Measurements from ENCODE around the gene PSMC4.

The PSMC4 gene

GRCh38 chr19:39970675-39971379 lies at the start of gene PSMC4:
PSMC4 (plus strand) TSS chr19:39971165; CDS start chr19:39971203, 38 bp downstream.
- peak; percentile 65 to 99 (median 98) for DNase-seq

- no peak for DNase-seq
Measured at GRCh38 chr19:39923862-39924261, 47.1 kb upstream of the PSMC4 start.

- no peak for DNase-seq
Measured at GRCh38 chr19:39924389-39924788, 46.6 kb upstream of the PSMC4 start.

GRCh38 chr19:39924952-39925351 lies 46.0 kb upstream of the PSMC4 start:
- DNase-seq: no peak

GRCh38 chr19:39926170-39926760 lies 44.7 kb upstream of the PSMC4 start:
- no peak for DNase-seq

GRCh38 chr19:39927076-39927475 lies 43.9 kb upstream of the PSMC4 start:
- no peak for DNase-seq

GRCh38 chr19:39927524-39928356 lies 43.2 kb upstream of the PSMC4 start:
- no peak for DNase-seq

- no peak for DNase-seq
Measured at GRCh38 chr19:39928357-39928725, 42.6 kb upstream of the PSMC4 start.

GRCh38 chr19:39929750-39930149 lies 41.2 kb upstream of the PSMC4 start:
- no peak for DNase-seq

GRCh38 chr19:39934584-39935363 lies 36.2 kb upstream of the PSMC4 start, which contains the start of gene FCGBP:
FCGBP (minus strand) TSS chr19:39934634.
- no peak for DNase-seq

- no peak for DNase-seq
Measured at GRCh38 chr19:39935364-39935661, 35.7 kb upstream of the PSMC4 start.

GRCh38 chr19:39936020-39936419 lies 34.9 kb upstream of the PSMC4 start:
- DNase-seq: no peak

GRCh38 chr19:39936622-39937021 lies 34.3 kb upstream of the PSMC4 start:
- no peak for DNase-seq

- no peak for DNase-seq
Measured at GRCh38 chr19:39937094-39937720, 33.8 kb upstream of the PSMC4 start.

GRCh38 chr19:39937787-39938186 lies 33.2 kb upstream of the PSMC4 start:
- no peak for DNase-seq

- DNase-seq: no peak
Measured at GRCh38 chr19:39939556-39939955, 31.4 kb upstream of the PSMC4 start.

- DNase-seq: no peak
Measured at GRCh38 chr19:39940221-39940833, 30.6 kb upstream of the PSMC4 start.

GRCh38 chr19:39941151-39941550 lies 29.8 kb upstream of the PSMC4 start:
- DNase-seq: no peak

- DNase-seq: peak in 4 of 56 donors; percentile 6 to 38 (median 22)
Measured at GRCh38 chr19:39941615-39942365, 29.2 kb upstream of the PSMC4 start.

- DNase-seq: no peak
Measured at GRCh38 chr19:39942366-39942730, 28.6 kb upstream of the PSMC4 start.
